ENCODE measurements around the gene EML2.

Gene EML2

DNA sequence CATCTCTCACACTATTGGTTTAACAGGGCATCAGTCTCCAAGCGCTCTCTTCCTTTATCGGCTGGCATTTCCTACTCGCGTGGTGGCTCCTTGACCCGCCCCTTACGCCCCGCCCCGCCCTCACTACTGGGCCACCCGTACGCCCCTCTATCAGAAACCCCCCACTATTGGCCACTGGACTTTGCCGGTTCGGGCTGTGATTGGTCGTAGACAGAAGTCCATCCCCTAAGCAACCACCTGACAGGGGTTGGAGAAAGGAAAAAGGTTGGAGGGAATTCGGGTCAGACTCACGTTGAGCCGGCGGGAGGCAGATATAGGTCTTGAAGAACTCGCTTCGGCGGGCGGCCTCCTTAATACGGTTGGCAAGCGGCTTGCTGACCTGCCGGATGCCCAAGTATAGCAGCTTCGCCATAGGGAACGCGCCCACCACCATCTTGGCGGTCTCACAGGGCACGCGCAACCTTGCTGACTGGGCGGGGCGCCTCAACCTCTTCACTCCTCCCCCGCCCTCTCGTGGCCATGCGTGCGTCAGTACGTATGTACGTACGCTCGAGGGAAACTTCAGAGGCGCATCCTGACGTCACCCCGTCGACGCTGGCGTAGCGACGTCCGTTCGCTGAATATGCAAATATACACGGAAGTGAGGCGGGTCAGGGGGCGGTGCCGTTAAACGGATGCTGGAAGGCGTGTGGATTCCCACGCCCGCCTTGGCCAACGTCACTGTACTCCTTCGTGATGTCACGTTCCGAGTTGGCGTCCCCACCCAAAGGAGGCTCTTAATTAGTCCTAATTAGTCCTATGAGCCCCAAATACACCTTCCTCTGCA lies 54.7 kb downstream of the EML2 start, which contains the start of gene OPA3:
Gene OPA3, minus strand, starts transcription at position 471 of the 826 bp plus-strand sequence. Its CDS starts 38 bp downstream, at position 433.
- H3K9me3 ChIP-seq (ENCODE audit: control insufficient read depth, insufficient read depth, low read length), result no peaks in the 10 kb centered on the region
- no peaks in the 10 kb centered on the region for H3K27me3 ChIP-seq (ENCODE audit: control insufficient read depth, insufficient read depth, low read length)
- no peaks in the 10 kb centered on the region for H3K4me1 ChIP-seq (ENCODE audit: control insufficient read depth, insufficient read depth, low read length)
- H3K27ac ChIP-seq (ENCODE audit: low read depth, low read length), result peak within 1 kb of the TSS; percentile 98
- peak within 1 kb of the TSS; percentile 90 for H3K9ac ChIP-seq (ENCODE audit: low read depth, low read length)
- H3K36me3 ChIP-seq (ENCODE audit: control insufficient read depth, insufficient read depth, low read length), result no peaks in the 10 kb centered on the region
- H3K4me3 ChIP-seq (ENCODE audit: low read depth, low read length), result peak within 1 kb of the TSS; percentile 94

- H3K9ac ChIP-seq (ENCODE audit: low read depth, low read length), result no peak overlapping the region
- no peak overlapping the region for H3K4me3 ChIP-seq (ENCODE audit: low read depth, low read length)
- H3K36me3 ChIP-seq (ENCODE audit: control insufficient read depth, insufficient read depth, low read length), result no peaks in the 10 kb centered on the region
- no peaks in the 10 kb centered on the region for H3K27me3 ChIP-seq (ENCODE audit: control insufficient read depth, insufficient read depth, low read length)
- no peak overlapping the region for H3K27ac ChIP-seq (ENCODE audit: low read depth, low read length)
- H3K9me3 ChIP-seq (ENCODE audit: control insufficient read depth, insufficient read depth, low read length), result no peaks in the 10 kb centered on the region
- peaks cover 16% of the 10 kb centered on the region for H3K4me1 ChIP-seq (ENCODE audit: control insufficient read depth, insufficient read depth, low read length)
Observed at GRCh38 chr19:45581576-45581975, 57.6 kb downstream of the EML2 start.

DNA sequence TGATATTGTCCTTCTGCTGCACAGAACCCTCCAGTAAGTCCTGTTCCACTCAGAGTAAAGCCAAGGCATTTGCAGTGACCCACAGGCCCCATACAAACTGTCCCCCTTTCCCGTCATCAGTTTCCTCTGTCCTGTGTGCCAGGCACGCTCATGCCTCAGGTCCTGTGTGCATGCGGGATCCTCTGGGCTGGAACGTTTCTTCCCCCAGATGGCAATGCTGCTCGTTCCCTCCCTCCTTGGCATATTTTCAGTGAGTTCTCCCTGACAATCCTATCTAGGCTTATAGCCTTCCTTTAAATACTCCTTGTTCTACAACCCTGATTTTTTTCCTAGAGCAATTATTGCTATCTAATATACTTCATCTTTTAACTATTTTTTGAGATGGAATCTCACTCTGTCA lies 60.3 kb downstream of the EML2 start:
- Histone ChIP-seq H3K4me1 (ENCODE audit: control insufficient read depth, insufficient read depth, low read length) (peaks cover 18% of the 10 kb centered on the region), H3K36me3 (ENCODE audit: control insufficient read depth, insufficient read depth, low read length) (no peaks in the 10 kb centered on the region), H3K9ac (ENCODE audit: low read depth, low read length) (no peak overlapping the region), H3K27ac (ENCODE audit: low read depth, low read length) (no peak overlapping the region), H3K9me3 (ENCODE audit: control insufficient read depth, insufficient read depth, low read length) (no peaks in the 10 kb centered on the region), H3K27me3 (ENCODE audit: control insufficient read depth, insufficient read depth, low read length) (no peaks in the 10 kb centered on the region), H3K4me3 (ENCODE audit: low read depth, low read length) (no peak overlapping the region)

GRCh38 chr19:45577111-45577905 lies 61.9 kb downstream of the EML2 start:
- H3K27me3 ChIP-seq (ENCODE audit: control insufficient read depth, insufficient read depth, low read length), result no peaks in the 10 kb centered on the region
- no peaks in the 10 kb centered on the region for H3K9me3 ChIP-seq (ENCODE audit: control insufficient read depth, insufficient read depth, low read length)
- H3K4me1 ChIP-seq (ENCODE audit: control insufficient read depth, insufficient read depth, low read length), result peaks cover 18% of the 10 kb centered on the region
- no peaks in the 10 kb centered on the region for H3K36me3 ChIP-seq (ENCODE audit: control insufficient read depth, insufficient read depth, low read length)
- no peak overlapping the region for H3K4me3 ChIP-seq (ENCODE audit: low read depth, low read length)
- H3K9ac ChIP-seq (ENCODE audit: low read depth, low read length), result no peak overlapping the region
- peak overlapping the region; percentile 76 for H3K27ac ChIP-seq (ENCODE audit: low read depth, low read length)

DNA sequence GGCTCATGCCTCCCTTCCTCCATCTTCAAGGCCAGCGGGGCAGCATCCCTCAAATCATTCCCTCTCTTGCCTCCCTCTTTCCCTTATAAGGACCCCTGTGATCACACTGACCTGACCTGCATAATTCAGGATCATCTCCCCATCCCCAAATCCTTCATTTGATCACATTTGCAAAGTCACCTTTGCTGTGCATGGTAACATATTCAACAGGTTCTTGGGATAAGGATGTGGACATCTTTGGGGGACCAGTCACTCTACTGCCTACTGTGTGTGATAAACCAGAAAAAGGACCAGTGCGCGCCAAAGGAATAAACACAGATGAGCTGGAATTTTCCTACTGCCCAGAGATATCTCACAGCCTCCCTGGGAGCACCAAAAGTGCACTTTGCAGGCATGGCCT lies 62.5 kb downstream of the EML2 start:
- no peaks in the 10 kb centered on the region for H3K9me3 ChIP-seq (ENCODE audit: control insufficient read depth, insufficient read depth, low read length)
- H3K27me3 ChIP-seq (ENCODE audit: control insufficient read depth, insufficient read depth, low read length), result no peaks in the 10 kb centered on the region
- H3K4me3 ChIP-seq (ENCODE audit: low read depth, low read length), result no peak overlapping the region
- peak overlapping the region; percentile 76 for H3K27ac ChIP-seq (ENCODE audit: low read depth, low read length)
- H3K9ac ChIP-seq (ENCODE audit: low read depth, low read length), result no peak overlapping the region
- peaks cover 18% of the 10 kb centered on the region for H3K4me1 ChIP-seq (ENCODE audit: control insufficient read depth, insufficient read depth, low read length)
- no peaks in the 10 kb centered on the region for H3K36me3 ChIP-seq (ENCODE audit: control insufficient read depth, insufficient read depth, low read length)

- Histone ChIP-seq H3K4me1 (ENCODE audit: control insufficient read depth, insufficient read depth, low read length) (peaks cover 18% of the 10 kb centered on the region), H3K9me3 (ENCODE audit: control insufficient read depth, insufficient read depth, low read length) (no peaks in the 10 kb centered on the region), H3K9ac (ENCODE audit: low read depth, low read length) (no peak overlapping the region), H3K27me3 (ENCODE audit: control insufficient read depth, insufficient read depth, low read length) (no peaks in the 10 kb centered on the region), H3K27ac (ENCODE audit: low read depth, low read length) (no peak overlapping the region), H3K4me3 (ENCODE audit: low read depth, low read length) (no peak overlapping the region), H3K36me3 (ENCODE audit: control insufficient read depth, insufficient read depth, low read length) (no peaks in the 10 kb centered on the region)
Observed at GRCh38 chr19:45575216-45575615, 64.0 kb downstream of the EML2 start.

- Histone ChIP-seq H3K9me3 (ENCODE audit: control insufficient read depth, insufficient read depth, low read length) (no peaks in the 10 kb centered on the region), H3K36me3 (ENCODE audit: control insufficient read depth, insufficient read depth, low read length) (no peaks in the 10 kb centered on the region), H3K4me1 (ENCODE audit: control insufficient read depth, insufficient read depth, low read length) (peaks cover 21% of the 10 kb centered on the region), H3K4me3 (ENCODE audit: low read depth, low read length) (no peak overlapping the region), H3K27me3 (ENCODE audit: control insufficient read depth, insufficient read depth, low read length) (no peaks in the 10 kb centered on the region), H3K27ac (ENCODE audit: low read depth, low read length) (no peak overlapping the region), H3K9ac (ENCODE audit: low read depth, low read length) (no peak overlapping the region)
Observed at GRCh38 chr19:45574526-45574925, 64.7 kb downstream of the EML2 start.

- H3K36me3 ChIP-seq (ENCODE audit: control insufficient read depth, insufficient read depth, low read length), result no peaks in the 10 kb centered on the region
- no peak overlapping the region for H3K9ac ChIP-seq (ENCODE audit: low read depth, low read length)
- no peaks in the 10 kb centered on the region for H3K27me3 ChIP-seq (ENCODE audit: control insufficient read depth, insufficient read depth, low read length)
- H3K4me1 ChIP-seq (ENCODE audit: control insufficient read depth, insufficient read depth, low read length), result peaks cover 5% of the 10 kb centered on the region
- no peaks in the 10 kb centered on the region for H3K9me3 ChIP-seq (ENCODE audit: control insufficient read depth, insufficient read depth, low read length)
- H3K27ac ChIP-seq (ENCODE audit: low read depth, low read length), result no peak overlapping the region
- no peak overlapping the region for H3K4me3 ChIP-seq (ENCODE audit: low read depth, low read length)
Observed at GRCh38 chr19:45571457-45572220, 67.6 kb downstream of the EML2 start.

DNA sequence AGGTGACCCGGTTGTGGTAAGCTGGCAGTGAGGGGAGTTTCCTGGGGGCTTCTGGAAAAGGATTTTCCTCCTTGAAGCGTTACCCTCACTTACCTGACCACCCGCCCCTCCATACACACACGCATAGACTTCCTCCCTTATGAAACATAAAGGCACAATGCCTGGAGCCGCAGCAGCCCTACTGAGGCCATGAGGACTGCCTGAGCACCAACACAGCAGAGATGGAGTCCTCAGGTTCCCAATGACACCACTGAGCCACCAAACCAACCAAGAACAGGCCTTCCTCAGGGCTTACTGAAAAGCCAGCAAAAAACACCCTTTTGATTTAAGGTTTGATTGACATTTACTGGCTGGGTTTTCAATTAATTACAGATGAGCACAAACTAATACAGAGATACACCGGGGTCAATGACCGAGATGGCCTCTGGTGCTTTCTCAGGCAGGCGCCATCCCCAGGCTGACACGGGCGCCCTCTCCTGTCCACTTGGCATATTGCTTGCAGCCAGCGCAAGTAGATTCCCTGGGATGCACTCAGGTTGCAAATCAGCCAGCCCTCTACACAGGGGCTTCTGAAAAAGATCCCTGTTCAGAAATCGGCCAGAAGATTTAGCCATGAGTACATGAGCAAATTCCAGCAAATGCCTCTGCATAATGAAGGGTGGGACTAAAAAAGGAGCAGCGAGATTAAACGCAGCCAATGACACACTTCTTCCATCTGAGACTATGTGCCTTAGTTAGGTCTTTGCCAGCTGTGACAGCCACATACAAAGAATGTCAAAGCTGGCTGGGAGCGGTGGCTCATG lies 69.4 kb downstream of the EML2 start:
- no peaks in the 10 kb centered on the region for H3K9me3 ChIP-seq (ENCODE audit: control insufficient read depth, insufficient read depth, low read length)
- no peaks in the 10 kb centered on the region for H3K27me3 ChIP-seq (ENCODE audit: control insufficient read depth, insufficient read depth, low read length)
- H3K27ac ChIP-seq (ENCODE audit: low read depth, low read length), result peak overlapping the region; percentile 33
- H3K4me1 ChIP-seq (ENCODE audit: control insufficient read depth, insufficient read depth, low read length), result peaks cover 3% of the 10 kb centered on the region; the same call in 1 of the 2 replicates
- no peaks in the 10 kb centered on the region for H3K36me3 ChIP-seq (ENCODE audit: control insufficient read depth, insufficient read depth, low read length)
- no peak overlapping the region for H3K9ac ChIP-seq (ENCODE audit: low read depth, low read length)
- no peak overlapping the region for H3K4me3 ChIP-seq (ENCODE audit: low read depth, low read length)

DNA sequence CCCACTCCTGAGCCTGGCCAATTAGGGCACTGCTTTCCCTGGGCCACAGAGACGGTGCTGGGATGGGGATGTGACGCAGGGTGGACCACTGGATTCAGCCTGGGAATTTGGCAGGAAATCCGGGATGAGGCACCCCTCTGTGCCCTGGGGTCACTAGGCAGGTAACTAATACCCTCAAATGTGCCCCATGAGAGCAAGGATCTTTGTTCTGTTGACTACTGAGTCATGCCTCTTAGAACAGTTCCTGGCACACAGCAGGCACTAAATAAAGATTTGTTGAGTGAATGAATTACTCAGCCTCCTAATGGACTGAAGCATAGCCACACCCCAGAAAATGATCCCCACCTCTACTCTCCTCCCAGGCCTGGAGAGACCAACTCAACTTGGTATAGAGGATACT lies 70.5 kb downstream of the EML2 start:
- no peak overlapping the region for H3K4me3 ChIP-seq (ENCODE audit: low read depth, low read length)
- H3K27ac ChIP-seq (ENCODE audit: low read depth, low read length), result no peak overlapping the region
- peaks cover 8% of the 10 kb centered on the region for H3K4me1 ChIP-seq (ENCODE audit: control insufficient read depth, insufficient read depth, low read length)
- no peaks in the 10 kb centered on the region for H3K36me3 ChIP-seq (ENCODE audit: control insufficient read depth, insufficient read depth, low read length)
- H3K9me3 ChIP-seq (ENCODE audit: control insufficient read depth, insufficient read depth, low read length), result no peaks in the 10 kb centered on the region
- no peak overlapping the region for H3K9ac ChIP-seq (ENCODE audit: low read depth, low read length)
- no peaks in the 10 kb centered on the region for H3K27me3 ChIP-seq (ENCODE audit: control insufficient read depth, insufficient read depth, low read length)

Measured in HUES48 (cell line).